IMR-90 (cell line): ENCODE measurements around the gene NXPH4. TPM values are rescaled to one million over a fixed set of nuclear protein-coding genes. Genes with fewer than 3 reads are reported as not detected.

Experiments
- ATAC-seq: fragments of 200-7000 bp; cut with Tn5 transposase; 2 replicates; pipeline ENCODE4 v1.9.1; 2020; ENCODE audit warnings: low read depth, mild to moderate bottlenecking, moderate library complexity
- BruUV-seq: library from RNA; stranded (reverse); fragments of 400-500 nt; replicated peaks from 2 replicates; lab custom pipeline; 2021; lab: Mats Ljungman, UMichigan
- CTCF ChIA-PET: fragments of 300-600 bp; formaldehyde crosslinking; extraction: SDS; loops from one replicate; lab custom pipeline; 2021; ENCODE audit warnings: antibody characterized with exemption; lab: Yijun Ruan, JAX
- POLR2A ChIA-PET: fragments of 300-600 bp; sonication (Branson Sonifier 250); formaldehyde crosslinking; loops from one replicate; lab custom pipeline; 2022; ENCODE audit warnings: antibody characterized with exemption; ENCODE audit not compliant: unreplicated experiment; lab: Charles Lee
- DNase-seq: peaks from one replicate; pipeline ENCODE4 v3.0.0; 2013
- H2AFZ ChIP-seq: replicated peaks from 2 replicates; pipeline ENCODE3; 2013; ENCODE audit warnings: low read length, mild to moderate bottlenecking; ENCODE audit not compliant: poor library complexity
- H2AK5ac ChIP-seq: 2 replicates; pipeline ENCODE4 v1.6.1; 2013; ENCODE audit warnings: low read depth, low read length, inconsistent platforms
- H2AK9ac ChIP-seq: replicated peaks from 2 replicates; pipeline ENCODE3; 2013; ENCODE audit warnings: mild to moderate bottlenecking, low read depth, low read length, moderate library complexity; ENCODE audit not compliant: poor library complexity
- H2BK120ac ChIP-seq: 2 replicates; pipeline ENCODE4 v1.6.1; 2013; ENCODE audit warnings: low read depth, low read length, inconsistent platforms
- H2BK15ac ChIP-seq: 3 replicates; pipeline ENCODE4 v1.6.1; 2013; ENCODE audit warnings: low read depth, low read length, inconsistent platforms
- H2BK20ac ChIP-seq: 2 replicates; pipeline ENCODE4 v1.6.1; 2013; ENCODE audit warnings: low read depth, mild to moderate bottlenecking, inconsistent platforms, low read length, moderate library complexity
- H2BK5ac ChIP-seq: 2 replicates; pipeline ENCODE4 v1.6.1; 2013; ENCODE audit warnings: mild to moderate bottlenecking, low read depth, low read length, inconsistent platforms; ENCODE audit not compliant: poor library complexity, severe bottlenecking
- H3K14ac ChIP-seq: replicated peaks from 2 replicates; pipeline ENCODE4 v1.6.1; 2013; ENCODE audit warnings: low read depth, low read length, inconsistent platforms
- H3K18ac ChIP-seq: 2 replicates; pipeline ENCODE4 v1.6.1; 2013; ENCODE audit warnings: low read depth, low read length, control low read depth
- H3K23ac ChIP-seq: 2 replicates; pipeline ENCODE4 v1.6.1; 2013; ENCODE audit warnings: low read depth, low read length, inconsistent platforms
- H3K27ac ChIP-seq: 2 replicates; pipeline ENCODE4 v1.5.1; 2013; ENCODE audit warnings: mild to moderate bottlenecking, control low read depth, low read length; ENCODE audit not compliant: insufficient read depth
- H3K27me3 ChIP-seq: 2 replicates; pipeline ENCODE4 v1.6.1; 2013; ENCODE audit warnings: low read length; ENCODE audit not compliant: control insufficient read depth, insufficient read depth
- H3K36me3 ChIP-seq: 2 replicates; pipeline ENCODE4 v1.6.1; 2013; ENCODE audit warnings: low read length, mixed read lengths; ENCODE audit not compliant: control insufficient read depth, insufficient read depth
- H3K4ac ChIP-seq: 2 replicates; pipeline ENCODE4 v1.6.1; 2013; ENCODE audit warnings: low read depth, low read length, inconsistent platforms
- H3K4me1 ChIP-seq: 2 replicates; pipeline ENCODE4 v1.6.1; 2013; ENCODE audit warnings: low read length, mixed read lengths; ENCODE audit not compliant: control insufficient read depth, insufficient read depth
- H3K4me2 ChIP-seq: 2 replicates; pipeline ENCODE4 v1.6.1; 2013; ENCODE audit warnings: low read depth, mild to moderate bottlenecking, control low read depth, low read length, moderate library complexity
- H3K4me3 ChIP-seq: 2 replicates; pipeline ENCODE4 v1.5.1; 2013; ENCODE audit warnings: low read depth, mild to moderate bottlenecking, control low read depth, low read length, moderate library complexity; ENCODE audit not compliant: insufficient read depth
- H3K56ac ChIP-seq: 2 replicates; pipeline ENCODE4 v1.6.1; 2013; ENCODE audit warnings: low read length, inconsistent platforms; ENCODE audit not compliant: insufficient read depth; ENCODE audit errors: extremely low read depth
- H3K79me1 ChIP-seq, 2 experiments: 2 replicates each; pipeline ENCODE4 v1.6.1; 2013; ENCODE audit warnings: low read length in 2 of 2, inconsistent platforms in 1 of 2, low read depth in 1 of 2
- H3K9ac ChIP-seq: 2 replicates; pipeline ENCODE4 v1.6.1; 2013; ENCODE audit warnings: low read depth, low read length, control low read depth
- H3K9me1 ChIP-seq: 2 replicates; pipeline ENCODE4 v1.6.1; 2013; ENCODE audit warnings: low read length, inconsistent platforms; ENCODE audit not compliant: insufficient read depth
- H3K9me3 ChIP-seq: 2 replicates; pipeline ENCODE4 v1.6.1; 2013; ENCODE audit warnings: low read length; ENCODE audit not compliant: control insufficient read depth, insufficient read depth
- H4K20me1 ChIP-seq: 2 replicates; pipeline ENCODE4 v1.6.1; 2013; ENCODE audit warnings: low read length, inconsistent platforms; ENCODE audit not compliant: insufficient read depth
- H4K5ac ChIP-seq: 2 replicates; pipeline ENCODE4 v1.6.1; 2013; ENCODE audit warnings: mild to moderate bottlenecking, low read depth, low read length, control low read depth
- H4K8ac ChIP-seq, 2 experiments: 2 replicates each; pipeline ENCODE4 v1.6.1; 2013; ENCODE audit warnings: low read depth in 2 of 2, low read length in 2 of 2, control low read depth in 1 of 2, inconsistent platforms in 1 of 2
- H4K91ac ChIP-seq: 2 replicates; pipeline ENCODE4 v1.6.1; 2013; ENCODE audit warnings: low read depth, low read length, inconsistent platforms; ENCODE audit not compliant: insufficient read depth
- ELK1 ChIP-seq: fragments of 150-350 bp; IDR thresholded peaks from 2 replicates; pipeline ENCODE4 v1.6.1; 2016; ENCODE audit warnings: low read depth, mild to moderate bottlenecking, low read length, moderate library complexity, borderline replicate concordance
- MAFK ChIP-seq: IDR thresholded peaks from 2 replicates; pipeline ENCODE4 v1.6.1; 2012; ENCODE audit warnings: low read depth, low read length, improper control_type of control experiment
- MAZ ChIP-seq: IDR thresholded peaks from 2 replicates; pipeline ENCODE4 v1.6.1; 2012; ENCODE audit warnings: low read depth, mild to moderate bottlenecking, low read length, improper control_type of control experiment, moderate library complexity, borderline replicate concordance
- NFE2L2 ChIP-seq: fragments of 150-350 bp; IDR thresholded peaks from 2 replicates; pipeline ENCODE4 v1.6.1; 2016; ENCODE audit warnings: low read depth, mild to moderate bottlenecking, low read length
- POLR2A ChIP-seq: IDR thresholded peaks from 2 replicates; pipeline ENCODE4 v1.6.1; 2012; ENCODE audit warnings: mild to moderate bottlenecking, low read depth, low read length
- RAD21 ChIP-seq: IDR thresholded peaks from 2 replicates; pipeline ENCODE4 v1.6.1; 2012; ENCODE audit warnings: low read length, improper control_type of control experiment
- SMC3 ChIP-seq: fragments of 150-350 bp; IDR thresholded peaks from 2 replicates; pipeline ENCODE4 v1.6.1; 2016; ENCODE audit warnings: low read depth, mild to moderate bottlenecking, antibody characterized with exemption, low read length, moderate library complexity
- USF2 ChIP-seq: fragments of 150-350 bp; IDR thresholded peaks from 2 replicates; pipeline ENCODE4 v1.6.1; 2017; ENCODE audit warnings: mild to moderate bottlenecking, antibody characterized with exemption, low read length, low read depth
- whole genome bisulfite sequencing, 2 experiments: methylation state at CpG; one replicate each; pipeline versions ENCODE4 v1.1.5 to v1.1.7; 2013; ENCODE audit warnings: missing lambda C conversion rate in 2 of 2; ENCODE audit not compliant: insufficient read length in 1 of 2; ENCODE audit errors: extremely low coverage in 2 of 2; 5-methylcytosine and 5-hydroxymethylcytosine counted together
- dilution Hi-C: fragments of 300-500 bp; cut with HindIII; formaldehyde crosslinking; loops from one replicate; pipeline ENCODE4 v1.14.3; 2018; ENCODE audit warnings: low sequenced_read_pairs; ENCODE audit not compliant: unreplicated experiment
- in situ Hi-C: fragments of 300-500 bp; cut with MboI; formaldehyde crosslinking; loops from 3 replicates; pipeline ENCODE4 v1.14.3; 2019; ENCODE audit warnings: low sequenced_read_pairs, inconsistent platforms, mixed read lengths
- intact Hi-C: fragments of 100-400 bp; cut with micrococcal nuclease; formaldehyde crosslinking; loops from 2 replicates; pipeline ENCODE4 v1.10.0; 2022
- polyA plus RNA-seq, 3 experiments: library from polyadenylated mRNA; depleted of rRNA; stranded (reverse); fragments of >200 nt; gene quantifications; 2 replicates each; pipeline ENCODE4 v1.2.3, GENCODE V29; 2012; ENCODE audit warnings: low replicate concordance in 1 of 3
- total RNA-seq: library from RNA; depleted of rRNA; stranded (reverse); fragments of >200 nt; gene quantifications from 2 replicates; pipeline ENCODE4 v1.2.3, GENCODE V29; 2012

The NXPH4 gene
- total and polyA plus RNA-seq, 2 of the 4 experiments (the other 2 are of a cell fraction) = 0.36 to 3.8 TPM

GRCh38 chr12:57216921-57217879 lies 606 bp downstream of the NXPH4 start:
- H3K9me1 ChIP-seq = no peaks in the 10 kb centered on the region
- H3K27me3 ChIP-seq = peaks cover 69% of the 10 kb centered on the region
- H3K23ac ChIP-seq = peak overlapping the region; percentile 78
- H2AFZ ChIP-seq = peak overlapping the region; percentile 79
- H3K79me1 ChIP-seq = peaks cover 0 to 7% of the 10 kb centered on the region in 2 experiments; a peak in 1 of 4 replicates
- H3K4me1 ChIP-seq = peaks cover 7% of the 10 kb centered on the region
- no peak overlapping the region for H2BK15ac ChIP-seq
- 4% methylated on average over 48 of the region's 63 CpGs; no CpG with 5 or more reads in 1 of the 2 experiments for WGBS, 2 experiments
- intact Hi-C loops = no loop called here
- peak overlapping the region; percentile 47; the same call in 1 of the 2 replicates for H3K14ac ChIP-seq
- dilution Hi-C loops = no loop called here
- peaks cover 17% of the 10 kb centered on the region for H3K36me3 ChIP-seq
- no peak overlapping the region for H2BK120ac ChIP-seq
- H2AK9ac ChIP-seq = peak overlapping the region; percentile 91
- no peak overlapping the region; the same call in 1 of the 2 replicates for H3K4ac ChIP-seq
- in situ Hi-C loops = no loop called here
- ChIA-PET CTCF (interaction anchor here (1.1 kb wide), 1 partner anchor 22 kb away, joined by 5 read pairs; no protein-coding TSS in a partner anchor), POLR2A (interaction anchor here (1.0 kb wide), 1 partner anchor 12 kb away, joined by 4 read pairs; the partner anchor contains the start of gene SHMT2)
- no peak overlapping the region; the same call in 1 of the 2 replicates for H3K27ac ChIP-seq
- peak overlapping the region; percentile 3; the same call in 1 of the 2 replicates for H3K9ac ChIP-seq
- peak overlapping the region; percentile 81 for H2AK5ac ChIP-seq
- H4K91ac ChIP-seq = no peak overlapping the region
- H2BK20ac ChIP-seq = no peak overlapping the region
- no peak overlapping the region for H3K18ac ChIP-seq
- ATAC-seq (peak; percentile 4), DNase-seq (no peak)
- no TSS peak for BruUV-seq
- H3K9me3 ChIP-seq = no peaks in the 10 kb centered on the region
- TF ChIP-seq NFE2L2 (no peak), USF2 (no peak), RAD21 (no peak), SMC3 (no peak), ELK1 (no peak), POLR2A (no peak), MAZ (no peak), MAFK (no peak)
- peaks cover 53% of the 10 kb centered on the region for H4K20me1 ChIP-seq
- H4K5ac ChIP-seq = no peak overlapping the region
- H4K8ac ChIP-seq = no peak overlapping the region
- H3K4me3 ChIP-seq = peak overlapping the region; percentile 73
- no peak overlapping the region for H2BK5ac ChIP-seq
- no peak overlapping the region for H3K56ac ChIP-seq
- H3K4me2 ChIP-seq = peak overlapping the region; percentile 79
